ENCODE data around the gene BEAN1.
A peak's percentile ranks its signal among the peaks of the same experiment; 100 is the strongest.

BEAN1 gene

DNA sequence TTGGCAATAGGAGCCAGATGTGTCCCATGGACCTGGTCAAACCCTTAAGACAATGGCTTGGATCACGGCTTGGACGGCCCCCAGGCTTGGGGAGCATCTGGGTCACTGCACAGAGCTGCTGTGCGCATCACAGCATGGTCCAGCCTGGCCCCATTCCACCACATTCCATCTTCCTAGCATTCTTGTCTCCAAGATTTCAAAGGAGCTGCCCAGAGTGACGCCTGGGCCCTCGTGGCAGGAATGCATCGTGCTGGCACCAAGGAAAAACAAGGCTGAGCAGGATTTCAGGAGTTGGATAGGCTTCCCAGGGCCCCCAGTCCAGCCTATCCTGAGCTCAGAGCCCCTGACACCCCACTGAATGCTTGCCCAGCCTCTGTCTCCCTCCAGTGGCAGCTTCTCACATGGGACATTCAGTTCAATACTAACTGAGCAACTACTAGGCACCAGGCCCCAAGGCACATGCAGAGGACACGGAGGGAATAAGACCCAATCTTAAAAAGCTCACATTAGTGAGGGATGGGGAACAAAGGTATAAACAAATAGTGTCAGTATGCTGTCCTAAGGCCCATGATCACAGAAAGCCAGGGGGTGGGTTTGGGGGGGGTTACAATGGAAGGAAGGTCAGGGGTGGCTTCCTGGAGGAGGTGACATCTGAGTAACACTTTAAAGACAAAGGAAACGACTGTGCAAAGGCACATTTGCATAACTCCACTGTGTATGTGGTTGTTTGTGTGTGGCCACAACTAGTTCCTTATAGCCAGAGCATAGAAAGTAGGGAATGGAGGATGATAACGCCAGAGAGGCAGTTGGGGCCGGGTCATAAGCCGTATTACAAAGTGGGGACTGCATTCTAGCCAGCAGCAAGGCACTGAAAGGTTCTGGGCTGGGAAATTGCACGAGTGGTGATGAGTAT lies 88.8 kb downstream of the BEAN1 start:
- Histone ChIP-seq H3K4me3 (replicated peaks; ENCODE audit: insufficient read depth, low read length) (no peak overlapping the region), H3K27ac (replicated peaks) (peak overlapping the region; percentile 95), H3K27me3 (ENCODE audit: insufficient read depth, poor library complexity, severe bottlenecking) (no peaks in the 10 kb centered on the region)
- DNase-seq (ENCODE audit: low read depth in 1 of 2, low spot score in 1 of 2): peak; percentile 77 to 83
- TF ChIP-seq, protein P1, sequence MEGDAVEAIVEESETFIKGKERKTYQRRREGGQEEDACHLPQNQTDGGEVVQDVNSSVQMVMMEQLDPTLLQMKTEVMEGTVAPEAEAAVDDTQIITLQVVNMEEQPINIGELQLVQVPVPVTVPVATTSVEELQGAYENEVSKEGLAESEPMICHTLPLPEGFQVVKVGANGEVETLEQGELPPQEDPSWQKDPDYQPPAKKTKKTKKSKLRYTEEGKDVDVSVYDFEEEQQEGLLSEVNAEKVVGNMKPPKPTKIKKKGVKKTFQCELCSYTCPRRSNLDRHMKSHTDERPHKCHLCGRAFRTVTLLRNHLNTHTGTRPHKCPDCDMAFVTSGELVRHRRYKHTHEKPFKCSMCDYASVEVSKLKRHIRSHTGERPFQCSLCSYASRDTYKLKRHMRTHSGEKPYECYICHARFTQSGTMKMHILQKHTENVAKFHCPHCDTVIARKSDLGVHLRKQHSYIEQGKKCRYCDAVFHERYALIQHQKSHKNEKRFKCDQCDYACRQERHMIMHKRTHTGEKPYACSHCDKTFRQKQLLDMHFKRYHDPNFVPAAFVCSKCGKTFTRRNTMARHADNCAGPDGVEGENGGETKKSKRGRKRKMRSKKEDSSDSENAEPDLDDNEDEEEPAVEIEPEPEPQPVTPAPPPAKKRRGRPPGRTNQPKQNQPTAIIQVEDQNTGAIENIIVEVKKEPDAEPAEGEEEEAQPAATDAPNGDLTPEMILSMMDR (IDR thresholded peaks at IDR 0.05; ENCODE audit: insufficient read depth, low read length): peak; percentile 21
- TF ChIP-seq POLR2AphosphoS5 (IDR thresholded peaks at IDR 0.05; ENCODE audit: low read depth) (0 out of 2 replicates have a peak, but pooled peaks have one; percentile 26), GABPA (IDR thresholded peaks at IDR 0.05; ENCODE audit: low read depth) (no peak)

DNA sequence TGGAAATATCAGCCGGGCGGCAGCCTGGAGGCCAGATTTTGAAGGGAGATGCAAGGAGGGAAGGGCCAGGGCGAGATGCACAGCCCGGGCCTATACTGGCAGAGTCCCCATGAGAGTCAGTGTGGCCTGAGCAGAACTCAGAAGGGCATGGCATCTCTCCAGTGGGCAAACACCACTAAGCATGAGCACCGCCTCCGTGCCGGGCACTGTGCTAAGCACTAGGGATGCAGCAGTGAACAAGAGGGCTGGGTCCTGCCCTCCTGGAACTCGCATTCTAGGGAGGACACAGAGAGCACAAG lies 89.4 kb downstream of the BEAN1 start:
- Histone ChIP-seq H3K27me3 (ENCODE audit: insufficient read depth, poor library complexity, severe bottlenecking) (no peaks in the 10 kb centered on the region), H3K27ac (replicated peaks) (peak overlapping the region; percentile 95), H3K4me3 (replicated peaks; ENCODE audit: insufficient read depth, low read length) (no peak overlapping the region)
- no peak for TF ChIP-seq POLR2AphosphoS5 (IDR thresholded peaks at IDR 0.05; ENCODE audit: low read depth)
- TF ChIP-seq GABPA (IDR thresholded peaks at IDR 0.05; ENCODE audit: low read depth): no peak
- TF ChIP-seq, protein P1 (IDR thresholded peaks at IDR 0.05; ENCODE audit: insufficient read depth, low read length): no peak
- no peak for TF ChIP-seq SPI1 (IDR thresholded peaks at IDR 0.05; ENCODE audit: borderline replicate concordance, low read depth)
- TF ChIP-seq, protein P2, sequence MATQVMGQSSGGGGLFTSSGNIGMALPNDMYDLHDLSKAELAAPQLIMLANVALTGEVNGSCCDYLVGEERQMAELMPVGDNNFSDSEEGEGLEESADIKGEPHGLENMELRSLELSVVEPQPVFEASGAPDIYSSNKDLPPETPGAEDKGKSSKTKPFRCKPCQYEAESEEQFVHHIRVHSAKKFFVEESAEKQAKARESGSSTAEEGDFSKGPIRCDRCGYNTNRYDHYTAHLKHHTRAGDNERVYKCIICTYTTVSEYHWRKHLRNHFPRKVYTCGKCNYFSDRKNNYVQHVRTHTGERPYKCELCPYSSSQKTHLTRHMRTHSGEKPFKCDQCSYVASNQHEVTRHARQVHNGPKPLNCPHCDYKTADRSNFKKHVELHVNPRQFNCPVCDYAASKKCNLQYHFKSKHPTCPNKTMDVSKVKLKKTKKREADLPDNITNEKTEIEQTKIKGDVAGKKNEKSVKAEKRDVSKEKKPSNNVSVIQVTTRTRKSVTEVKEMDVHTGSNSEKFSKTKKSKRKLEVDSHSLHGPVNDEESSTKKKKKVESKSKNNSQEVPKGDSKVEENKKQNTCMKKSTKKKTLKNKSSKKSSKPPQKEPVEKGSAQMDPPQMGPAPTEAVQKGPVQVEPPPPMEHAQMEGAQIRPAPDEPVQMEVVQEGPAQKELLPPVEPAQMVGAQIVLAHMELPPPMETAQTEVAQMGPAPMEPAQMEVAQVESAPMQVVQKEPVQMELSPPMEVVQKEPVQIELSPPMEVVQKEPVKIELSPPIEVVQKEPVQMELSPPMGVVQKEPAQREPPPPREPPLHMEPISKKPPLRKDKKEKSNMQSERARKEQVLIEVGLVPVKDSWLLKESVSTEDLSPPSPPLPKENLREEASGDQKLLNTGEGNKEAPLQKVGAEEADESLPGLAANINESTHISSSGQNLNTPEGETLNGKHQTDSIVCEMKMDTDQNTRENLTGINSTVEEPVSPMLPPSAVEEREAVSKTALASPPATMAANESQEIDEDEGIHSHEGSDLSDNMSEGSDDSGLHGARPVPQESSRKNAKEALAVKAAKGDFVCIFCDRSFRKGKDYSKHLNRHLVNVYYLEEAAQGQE (IDR thresholded peaks at IDR 0.05; ENCODE audit: insufficient replicate concordance, low read depth): no peak
- no peak for DNase-seq (ENCODE audit: low read depth in 1 of 2, low spot score in 1 of 2)

DNA sequence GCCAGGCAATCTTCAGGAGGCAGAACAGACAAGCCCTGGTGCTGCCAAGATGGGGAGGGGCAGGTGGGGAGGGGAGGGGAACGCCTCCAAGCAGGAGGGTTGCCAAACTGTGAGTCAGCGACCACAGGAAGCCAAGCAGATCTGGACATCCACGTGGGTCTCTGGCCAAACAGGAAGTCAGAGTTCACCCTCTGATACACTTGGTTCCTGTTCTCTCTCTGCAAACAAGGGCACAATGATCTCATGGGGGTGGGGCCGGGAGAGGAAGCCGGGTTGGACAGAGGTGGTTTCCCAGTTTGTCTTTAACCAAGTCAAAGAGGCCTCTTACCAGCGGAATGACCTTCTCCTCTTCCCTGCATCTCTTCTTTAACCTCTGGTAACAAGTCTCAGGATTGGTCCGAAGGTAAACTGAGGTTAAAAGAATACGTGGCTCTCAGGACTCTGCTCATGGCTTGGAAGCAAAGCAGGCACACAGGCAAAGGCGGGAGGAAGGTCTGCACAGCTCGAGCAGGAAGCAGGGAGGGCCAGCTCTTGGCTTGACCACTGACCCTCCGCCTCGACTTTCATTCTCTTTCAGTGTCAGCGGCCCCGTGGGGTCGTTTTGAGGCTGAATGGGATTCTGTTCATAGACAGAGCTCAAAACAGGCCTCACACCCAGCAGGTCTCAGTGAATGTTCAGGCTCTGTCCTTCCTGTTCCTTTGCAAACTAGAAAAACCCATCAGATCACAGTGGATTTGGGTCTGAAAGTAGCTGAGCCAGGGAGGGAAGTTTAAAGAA lies 89.9 kb downstream of the BEAN1 start:
- Histone ChIP-seq H3K4me3 (replicated peaks; ENCODE audit: insufficient read depth, low read length) (peak overlapping the region; percentile 22), H3K27ac (replicated peaks) (peak overlapping the region; percentile 95), H3K27me3 (ENCODE audit: insufficient read depth, poor library complexity, severe bottlenecking) (no peaks in the 10 kb centered on the region)
- TF ChIP-seq, protein P1 (IDR thresholded peaks at IDR 0.05; ENCODE audit: insufficient read depth, low read length): no peak
- TF ChIP-seq POLR2AphosphoS5 (IDR thresholded peaks at IDR 0.05; ENCODE audit: low read depth) (peak; percentile 86), SPI1 (IDR thresholded peaks at IDR 0.05; ENCODE audit: borderline replicate concordance, low read depth) (peak; percentile 90), GABPA (IDR thresholded peaks at IDR 0.05; ENCODE audit: low read depth) (0 out of 2 replicates have a peak, but pooled peaks have one; percentile 13)
- TF ChIP-seq, protein P2 (IDR thresholded peaks at IDR 0.05; ENCODE audit: insufficient replicate concordance, low read depth): no peak
- DNase-seq (ENCODE audit: low read depth in 1 of 2, low spot score in 1 of 2): peak; percentile 100

All from HL-60 (cell line).